H9 (cell line): ENCODE measurements around the gene OR9G1. TPM values are rescaled to one million over a fixed set of nuclear protein-coding genes. Genes with fewer than 3 reads are reported as not detected.

Experiments
- DNase-seq: peaks from one replicate; pipeline ENCODE4 v3.0.0-alpha.2; 2017
- H2AFZ ChIP-seq: one replicate; pipeline ENCODE4 v1.6.1; 2013; ENCODE audit warnings: mild to moderate bottlenecking, low read length, control low read depth, moderate library complexity
- H2AK5ac ChIP-seq: 2 replicates; pipeline ENCODE4 v1.6.1; 2013; ENCODE audit warnings: low read length, control low read depth, mixed read lengths; ENCODE audit not compliant: insufficient read length
- H2BK120ac ChIP-seq: one replicate; pipeline ENCODE4 v1.6.1; 2013; ENCODE audit warnings: low read depth, mild to moderate bottlenecking, low read length, control low read depth, inconsistent platforms; ENCODE audit not compliant: poor library complexity, severe bottlenecking
- H2BK12ac ChIP-seq: 2 replicates; pipeline ENCODE4 v1.6.1; 2013; ENCODE audit warnings: low read length, control low read depth, mixed read lengths, low read depth; ENCODE audit not compliant: insufficient read length
- H2BK15ac ChIP-seq: 2 replicates; pipeline ENCODE4 v1.6.1; 2013; ENCODE audit warnings: low read depth, low read length, control low read depth
- H2BK20ac ChIP-seq: one replicate; pipeline ENCODE4 v1.6.1; 2013; ENCODE audit warnings: low read depth, mild to moderate bottlenecking, low read length, control low read depth, inconsistent platforms; ENCODE audit not compliant: poor library complexity, severe bottlenecking
- H2BK5ac ChIP-seq: 2 replicates; pipeline ENCODE4 v1.6.1; 2013; ENCODE audit warnings: low read length, control low read depth, mixed read lengths; ENCODE audit not compliant: insufficient read length
- H3K14ac ChIP-seq: 2 replicates; pipeline ENCODE4 v1.6.1; 2013; ENCODE audit warnings: low read length, control low read depth; ENCODE audit not compliant: insufficient read depth
- H3K18ac ChIP-seq: 2 replicates; pipeline ENCODE4 v1.6.1; 2013; ENCODE audit warnings: low read depth, mild to moderate bottlenecking, mixed read lengths, low read length, control low read depth; ENCODE audit not compliant: insufficient read length
- H3K23ac ChIP-seq: 2 replicates; pipeline ENCODE4 v1.6.1; 2013; ENCODE audit warnings: low read length, control low read depth, mixed read lengths, low read depth; ENCODE audit not compliant: insufficient read length
- H3K23me2 ChIP-seq: 2 replicates; pipeline ENCODE4 v1.6.1; 2013; ENCODE audit warnings: low read depth, mild to moderate bottlenecking, mixed read lengths, low read length, control low read depth; ENCODE audit not compliant: insufficient read length, poor library complexity, severe bottlenecking
- H3K27ac ChIP-seq: 2 replicates; pipeline ENCODE4 v1.5.1; 2013; ENCODE audit warnings: low read length, control low read depth, mixed read lengths, low read depth; ENCODE audit not compliant: insufficient read length
- H3K27me3 ChIP-seq: 2 replicates; pipeline ENCODE4 v1.6.1; 2013; ENCODE audit warnings: low read length, control low read depth, inconsistent platforms; ENCODE audit not compliant: insufficient read depth
- H3K4ac ChIP-seq: 2 replicates; pipeline ENCODE4 v1.6.1; 2013; ENCODE audit warnings: low read depth, mild to moderate bottlenecking, control low read depth, inconsistent platforms, low read length, moderate library complexity
- H3K4me1 ChIP-seq: 2 replicates; pipeline ENCODE4 v1.6.1; 2013; ENCODE audit warnings: low read length, control low read depth, inconsistent platforms; ENCODE audit not compliant: insufficient read depth
- H3K4me2 ChIP-seq: 2 replicates; pipeline ENCODE4 v1.6.1; 2013; ENCODE audit warnings: low read length, control low read depth, mixed read lengths; ENCODE audit not compliant: insufficient read length, insufficient read depth
- H3K56ac ChIP-seq: 2 replicates; pipeline ENCODE4 v1.6.1; 2013; ENCODE audit warnings: low read depth, mild to moderate bottlenecking, mixed read lengths, low read length, control low read depth; ENCODE audit not compliant: insufficient read length
- H3K79me1 ChIP-seq: 2 replicates; pipeline ENCODE4 v1.6.1; 2013; ENCODE audit warnings: low read depth, mild to moderate bottlenecking, moderate library complexity, low read length, control low read depth, inconsistent platforms; ENCODE audit not compliant: insufficient read depth, poor library complexity, severe bottlenecking
- H3K79me2 ChIP-seq: 2 replicates; pipeline ENCODE4 v1.6.1; 2013; ENCODE audit warnings: low read length, control low read depth, inconsistent platforms; ENCODE audit not compliant: insufficient read depth
- H3K9ac ChIP-seq: 2 replicates; pipeline ENCODE4 v1.6.1; 2013; ENCODE audit warnings: low read length, control low read depth, mixed read lengths; ENCODE audit not compliant: insufficient read length; ENCODE audit errors: extremely low read depth
- H3K9me3 ChIP-seq: one replicate; pipeline ENCODE4 v1.6.1; 2013; ENCODE audit warnings: low read depth, low read length, inconsistent platforms; ENCODE audit not compliant: control insufficient read depth
- H3T11ph ChIP-seq: one replicate; pipeline ENCODE4 v1.6.1; 2013; ENCODE audit warnings: mild to moderate bottlenecking, low read length, control low read depth, inconsistent platforms
- H4K20me1 ChIP-seq: one replicate; pipeline ENCODE4 v1.6.1; 2013; ENCODE audit not compliant: control insufficient read depth, insufficient read length, insufficient read depth
- H4K5ac ChIP-seq: 2 replicates; pipeline ENCODE4 v1.6.1; 2013; ENCODE audit warnings: low read depth, mild to moderate bottlenecking, mixed read lengths, low read length, control low read depth; ENCODE audit not compliant: insufficient read length
- H4K8ac ChIP-seq: replicated peaks from 2 replicates; pipeline ENCODE4 v1.6.1; 2013; ENCODE audit warnings: low read length, control low read depth, mixed read lengths, low read depth; ENCODE audit not compliant: insufficient read length
- H4K91ac ChIP-seq: 2 replicates; pipeline ENCODE4 v1.6.1; 2013; ENCODE audit warnings: low read depth, mild to moderate bottlenecking, moderate library complexity, mixed read lengths, low read length, control low read depth; ENCODE audit not compliant: insufficient read length
- H3K27ac Mint-ChIP-seq, 3 experiments: 2 replicates in 2 of 3; 3 replicates in 1 of 3; pipeline ENCODE4 v1.8.0; 2020 to 2021; ENCODE audit warnings: mixed read lengths in 3 of 3, mild to moderate bottlenecking in 1 of 3, moderate library complexity in 1 of 3
- H3K27me3 Mint-ChIP-seq: 2 replicates; pipeline ENCODE4 v1.8.0; 2021; ENCODE audit warnings: low read depth, mild to moderate bottlenecking, moderate library complexity, mixed read lengths
- H3K36me3 Mint-ChIP-seq, 3 experiments: 2 replicates in 2 of 3; 3 replicates in 1 of 3; pipeline ENCODE4 v1.8.0; 2020 to 2021; ENCODE audit warnings: low read depth in 3 of 3, mixed read lengths in 3 of 3; ENCODE audit not compliant: insufficient read depth in 1 of 3
- H3K4me1 Mint-ChIP-seq, 2 experiments: 2 replicates each; pipeline ENCODE4 v1.8.0; 2020; ENCODE audit warnings: mixed read lengths in 2 of 2
- H3K4me3 Mint-ChIP-seq, 2 experiments: 2 replicates in 1 of 2; 3 replicates in 1 of 2; pipeline ENCODE4 v1.8.0; 2020 to 2021; ENCODE audit warnings: mild to moderate bottlenecking in 2 of 2, mixed read lengths in 2 of 2, moderate library complexity in 1 of 2
- H3K9me3 Mint-ChIP-seq, 2 experiments: 2 replicates in 1 of 2; 3 replicates in 1 of 2; pipeline ENCODE4 v1.8.0; 2020; ENCODE audit warnings: mild to moderate bottlenecking in 2 of 2, mixed read lengths in 2 of 2, moderate library complexity in 1 of 2
- WGBS: extraction: QIAGEN DNeasy Blood & Tissue Kit; methylation state at CpG from one replicate; pipeline ENCODE4 v1.1.7; 2013; ENCODE audit warnings: missing lambda C conversion rate, low lambda C conversion rate, mixed read lengths; ENCODE audit not compliant: insufficient read length; ENCODE audit errors: extremely low coverage; 5-methylcytosine and 5-hydroxymethylcytosine counted together
- total RNA-seq: library from RNA; stranded (reverse); gene quantifications from 2 replicates; pipeline ENCODE4 v1.2.1, GENCODE V29; 2021
- TF ChIP-seq, protein P1 (sequence below): fragments of 200-600 bp; sonication (generic); conservative IDR thresholded peaks from 3 replicates; pipeline ENCODE4 v1.8.0; 2021; ENCODE audit warnings: antibody characterized with exemption, mild to moderate bottlenecking

Gene OR9G1
- total RNA-seq, 1 experiment from 2014 or later, result not detected

DNA sequence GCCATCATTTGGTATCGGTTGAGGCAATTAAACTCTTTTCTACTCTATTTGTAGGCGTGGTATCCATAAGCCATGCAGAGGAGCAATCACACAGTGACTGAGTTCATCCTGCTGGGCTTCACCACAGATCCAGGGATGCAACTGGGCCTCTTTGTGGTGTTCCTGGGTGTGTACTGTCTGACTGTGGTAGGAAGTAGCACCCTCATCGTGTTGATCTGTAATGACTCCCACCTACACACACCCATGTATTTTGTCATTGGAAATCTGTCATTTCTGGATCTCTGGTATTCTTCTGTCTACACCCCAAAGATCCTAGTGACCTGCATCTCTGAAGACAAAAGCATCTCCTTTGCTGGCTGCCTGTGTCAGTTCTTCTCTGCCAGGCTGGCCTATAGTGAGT lies 41.2 kb downstream of the OR9G1 start:
- no peak for DNase-seq
- no peaks in the 10 kb centered on the region for H3K4me1 ChIP-seq
- H4K20me1 ChIP-seq, result no peaks in the 10 kb centered on the region
- H2BK15ac ChIP-seq, result no peak overlapping the region
- no peak overlapping the region for H2BK20ac ChIP-seq
- no peak overlapping the region for H3K23ac ChIP-seq
- H3K23me2 ChIP-seq, result no peaks in the 10 kb centered on the region
- H3K4me2 ChIP-seq, result no peak overlapping the region
- no peaks in the 10 kb centered on the region for H3K79me1 ChIP-seq
- Mint-ChIP-seq H3K36me3 (no peaks in the 10 kb centered on the region; a peak in 2 of 7 replicates), H3K9me3 (peaks cover 0 to 6% of the 10 kb centered on the region in 2 experiments; a peak in 3 of 5 replicates), H3K27ac (no peak overlapping the region), H3K4me3 (no peak overlapping the region), H3K27me3 (no peaks in the 10 kb centered on the region), H3K4me1 (no peaks in the 10 kb centered on the region)
- H3T11ph ChIP-seq, result no peak overlapping the region
- H4K5ac ChIP-seq, result no peak overlapping the region
- no peak overlapping the region for H3K18ac ChIP-seq
- H3K56ac ChIP-seq, result no peak overlapping the region
- no peak overlapping the region for H3K4ac ChIP-seq
- H3K9me3 ChIP-seq, result no peaks in the 10 kb centered on the region
- no CpG with 5 or more reads among the region's 3 CpGs for WGBS
- H2BK5ac ChIP-seq, result no peak overlapping the region
- TF ChIP-seq, protein P1, sequence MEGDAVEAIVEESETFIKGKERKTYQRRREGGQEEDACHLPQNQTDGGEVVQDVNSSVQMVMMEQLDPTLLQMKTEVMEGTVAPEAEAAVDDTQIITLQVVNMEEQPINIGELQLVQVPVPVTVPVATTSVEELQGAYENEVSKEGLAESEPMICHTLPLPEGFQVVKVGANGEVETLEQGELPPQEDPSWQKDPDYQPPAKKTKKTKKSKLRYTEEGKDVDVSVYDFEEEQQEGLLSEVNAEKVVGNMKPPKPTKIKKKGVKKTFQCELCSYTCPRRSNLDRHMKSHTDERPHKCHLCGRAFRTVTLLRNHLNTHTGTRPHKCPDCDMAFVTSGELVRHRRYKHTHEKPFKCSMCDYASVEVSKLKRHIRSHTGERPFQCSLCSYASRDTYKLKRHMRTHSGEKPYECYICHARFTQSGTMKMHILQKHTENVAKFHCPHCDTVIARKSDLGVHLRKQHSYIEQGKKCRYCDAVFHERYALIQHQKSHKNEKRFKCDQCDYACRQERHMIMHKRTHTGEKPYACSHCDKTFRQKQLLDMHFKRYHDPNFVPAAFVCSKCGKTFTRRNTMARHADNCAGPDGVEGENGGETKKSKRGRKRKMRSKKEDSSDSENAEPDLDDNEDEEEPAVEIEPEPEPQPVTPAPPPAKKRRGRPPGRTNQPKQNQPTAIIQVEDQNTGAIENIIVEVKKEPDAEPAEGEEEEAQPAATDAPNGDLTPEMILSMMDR, result no peak
- no peak overlapping the region for H4K8ac ChIP-seq
- no peak overlapping the region for H3K9ac ChIP-seq
- no peak overlapping the region for H4K91ac ChIP-seq
- no peak overlapping the region for H3K27ac ChIP-seq
- no peak overlapping the region for H2AK5ac ChIP-seq
- H3K79me2 ChIP-seq, result no peaks in the 10 kb centered on the region; the same call in 1 of the 2 replicates
- H2AFZ ChIP-seq, result no peak overlapping the region
- no peak overlapping the region for H2BK12ac ChIP-seq
- no peaks in the 10 kb centered on the region for H3K27me3 ChIP-seq
- no peak overlapping the region for H3K14ac ChIP-seq
- no peak overlapping the region for H2BK120ac ChIP-seq
